HepG2 (cell line): Measurements from ENCODE around the gene SEMA3E. TPM values are rescaled to one million over a fixed set of nuclear protein-coding genes. Genes with fewer than 3 reads are reported as not detected.

Experiments used
- ATAC-seq: fragments of 200-7000 bp; cut with Tn5 transposase; 3 replicates; pipeline ENCODE4 v1.9.1; 2020; ENCODE audit warnings: mild to moderate bottlenecking, moderate library complexity
- BruUV-seq: library from RNA; stranded (reverse); fragments of 400-500 nt; replicated peaks from 2 replicates; lab custom pipeline; 2021; lab: Mats Ljungman, UMichigan
- CTCF ChIA-PET: fragments of 300-600 bp; formaldehyde crosslinking; extraction: SDS; loops from one replicate; lab custom pipeline; 2021; ENCODE audit warnings: low total read pairs, inconsistent platforms, low intra/inter-chr PET ratio; lab: Yijun Ruan, JAX
- POLR2A ChIA-PET: fragments of 350-600 bp; sonication (Branson Sonifier 250); formaldehyde crosslinking; loops from one replicate; lab custom pipeline; 2020; ENCODE audit warnings: antibody characterized with exemption, inconsistent platforms; lab: Yijun Ruan, JAX
- DNase-seq: peaks from one replicate; pipeline ENCODE4 v3.0.0-alpha.2; 2015; ENCODE audit warnings: low spot score
- FAIRE-seq: peaks from 3 replicates; lab custom pipeline; 2011; peaks lifted over from hg19 to GRCh38; lab: Jason Lieb, UNC
- H2AFZ ChIP-seq: one replicate; pipeline ENCODE4 v1.6.1; 2011; ENCODE audit warnings: low read length, inconsistent platforms
- H3K27ac ChIP-seq: fragments of 300-600 bp; 3 replicates; pipeline ENCODE4 v1.8.0; 2011; ENCODE audit warnings: mixed run types, mild to moderate bottlenecking, mixed read lengths, low read length, inconsistent platforms; ENCODE audit not compliant: insufficient read depth; ENCODE audit errors: extremely low read length
- H3K27me3 ChIP-seq, 2 experiments: fragments of 200-600 bp in 1 of 2; 2 replicates in 1 of 2; 3 replicates in 1 of 2; pipeline versions ENCODE4 v1.6.0 to v1.8.0; 2011; ENCODE audit warnings: low read length in 2 of 2, mild to moderate bottlenecking in 2 of 2, moderate library complexity in 2 of 2, inconsistent platforms in 1 of 2; ENCODE audit not compliant: insufficient read depth in 2 of 2, control insufficient read depth in 1 of 2
- H3K36me3 ChIP-seq, 2 experiments: fragments of 200-600 bp in 1 of 2; replicated peaks in 1 of 2; 2 replicates in 1 of 2; 3 replicates in 1 of 2; pipeline versions ENCODE4 v1.5.1 to v1.8.0; 2011; ENCODE audit warnings: low read length in 2 of 2, inconsistent platforms in 1 of 2; ENCODE audit not compliant: insufficient read depth in 2 of 2, control insufficient read depth in 1 of 2
- H3K4me1 ChIP-seq: 2 replicates; pipeline ENCODE4 v1.5.1; 2012; ENCODE audit warnings: low read length, inconsistent platforms; ENCODE audit not compliant: insufficient read depth
- H3K4me2 ChIP-seq: 2 replicates; pipeline ENCODE4 v1.6.0; 2011; ENCODE audit warnings: low read depth, low read length, inconsistent platforms
- H3K4me3 ChIP-seq, 3 experiments: fragments of 200-600 bp in 1 of 3; sonication (generic), shearing (Covaris generic) in 1 of 3; replicated peaks in 1 of 3; 2 replicates each; pipeline ENCODE4 v1.5.1; 2011 to 2016; ENCODE audit warnings: low read length in 3 of 3, inconsistent platforms in 2 of 3, low read depth in 2 of 3, mild to moderate bottlenecking in 2 of 3, control low read depth in 1 of 3, mixed read lengths in 1 of 3; ENCODE audit not compliant: insufficient read depth in 1 of 3
- H3K79me2 ChIP-seq: one replicate; pipeline ENCODE4 v1.6.1; 2011; ENCODE audit warnings: low read length, inconsistent platforms; ENCODE audit not compliant: insufficient read depth
- H3K9ac ChIP-seq: 2 replicates; pipeline ENCODE4 v1.6.0; 2011; ENCODE audit warnings: mild to moderate bottlenecking, low read depth, low read length, inconsistent platforms; ENCODE audit not compliant: insufficient read depth
- H3K9me3 ChIP-seq: 2 replicates; pipeline ENCODE4 v1.5.1; 2012; ENCODE audit warnings: mild to moderate bottlenecking, low read length
- H4K20me1 ChIP-seq: 2 replicates; pipeline ENCODE4 v1.6.0; 2011; ENCODE audit warnings: inconsistent platforms, mild to moderate bottlenecking, low read length, moderate library complexity; ENCODE audit not compliant: insufficient read depth
- BRD4 ChIP-seq: sonication (generic); formaldehyde crosslinking; IDR thresholded peaks from 2 replicates; pipeline ENCODE4 v1.4.0; 2020; ENCODE audit warnings: missing genetic modification reagents
- DRAP1 ChIP-seq: IDR thresholded peaks from 2 replicates; pipeline ENCODE4 v1.6.1; 2016; ENCODE audit warnings: missing genetic modification reagents, missing compliant biosample characterization
- ZBTB26 ChIP-seq: IDR thresholded peaks from 2 replicates; pipeline ENCODE4 v1.6.1; 2016; ENCODE audit warnings: missing compliant biosample characterization, missing genetic modification reagents, borderline replicate concordance
- ZBTB7B ChIP-seq: sonication (generic); formaldehyde crosslinking; IDR thresholded peaks from 2 replicates; pipeline ENCODE4 v1.4.0; 2020; ENCODE audit warnings: missing genetic modification reagents
- ZNF20 ChIP-seq: sonication (generic); formaldehyde crosslinking; IDR thresholded peaks from 2 replicates; pipeline ENCODE4 v1.4.0; 2020; ENCODE audit warnings: mild to moderate bottlenecking, moderate library complexity, missing genetic modification reagents
- ZNF205 ChIP-seq: IDR thresholded peaks from 2 replicates; pipeline ENCODE4 v1.6.1; 2018; ENCODE audit warnings: missing biosample characterization, missing genetic modification reagents
- ZNF619 ChIP-seq: sonication (generic); formaldehyde crosslinking; IDR thresholded peaks from 2 replicates; pipeline ENCODE4 v1.4.0; 2020; ENCODE audit warnings: mild to moderate bottlenecking, missing genetic modification reagents
- ZNF841 ChIP-seq: sonication (generic); formaldehyde crosslinking; IDR thresholded peaks from 2 replicates; pipeline ENCODE4 v1.8.1; 2023; ENCODE audit warnings: missing genetic modification reagents, borderline replicate concordance
- ZSCAN9 ChIP-seq: IDR thresholded peaks from 2 replicates; pipeline ENCODE4 v1.6.1; 2016; ENCODE audit warnings: borderline replicate concordance
- WGBS: methylation state at CpG from one replicate; pipeline ENCODE4 v1.1.6; 2017; ENCODE audit warnings: low lambda C conversion rate; 5-methylcytosine and 5-hydroxymethylcytosine counted together
- in situ Hi-C: cut with HindIII; loops from 2 replicates; pipeline ENCODE4 v1.10.0; 2017; ENCODE audit warnings: low pct_unique_long_range_greater_than_20kb; ENCODE audit not compliant: extremely low pct_ligation_motif_present
- intact Hi-C: fragments of 100-400 bp; cut with micrococcal nuclease; formaldehyde crosslinking; loops from one replicate; pipeline ENCODE4 v1.10.0; 2022; ENCODE audit not compliant: unreplicated experiment
- polyA plus RNA-seq, 8 experiments: library from polyadenylated mRNA; depleted of rRNA in 3 of 8; stranded (reverse) in 7 of 8; unstranded in 1 of 8; fragments of >200 nt; fragmentation: Illumina TruSeq in 4 of 8; extraction: Trizol in 4 of 8; gene quantifications; 2 replicates each; pipeline versions ENCODE4 v1.2.1 to v1.2.3, GENCODE V29; 2011 to 2016; ENCODE audit warnings: low read depth in 4 of 8, missing spikeins in 1 of 8, mixed read lengths in 1 of 8; ENCODE audit not compliant: insufficient read depth in 1 of 8
- total RNA-seq, 5 experiments: library from RNA; depleted of rRNA; stranded (reverse); fragments of >200 nt; fragmentation: Illumina TruSeq; extraction: Trizol; gene quantifications; 2 replicates each; pipeline ENCODE4 v1.2.3, GENCODE V29; 2016; ENCODE audit warnings: low read depth in 1 of 5
- TF ChIP-seq, protein P1 (sequence below): sonication (generic); formaldehyde crosslinking; IDR thresholded peaks from 2 replicates; pipeline ENCODE4 v1.9.0; 2021; ENCODE audit warnings: missing genetic modification reagents, mild to moderate bottlenecking, borderline replicate concordance

Gene SEMA3E
- total and polyA plus RNA-seq, 2 of the 13 experiments (the other 11 are each of a cell fraction or from before 2014, with no cell fraction given): not detected

DNA sequence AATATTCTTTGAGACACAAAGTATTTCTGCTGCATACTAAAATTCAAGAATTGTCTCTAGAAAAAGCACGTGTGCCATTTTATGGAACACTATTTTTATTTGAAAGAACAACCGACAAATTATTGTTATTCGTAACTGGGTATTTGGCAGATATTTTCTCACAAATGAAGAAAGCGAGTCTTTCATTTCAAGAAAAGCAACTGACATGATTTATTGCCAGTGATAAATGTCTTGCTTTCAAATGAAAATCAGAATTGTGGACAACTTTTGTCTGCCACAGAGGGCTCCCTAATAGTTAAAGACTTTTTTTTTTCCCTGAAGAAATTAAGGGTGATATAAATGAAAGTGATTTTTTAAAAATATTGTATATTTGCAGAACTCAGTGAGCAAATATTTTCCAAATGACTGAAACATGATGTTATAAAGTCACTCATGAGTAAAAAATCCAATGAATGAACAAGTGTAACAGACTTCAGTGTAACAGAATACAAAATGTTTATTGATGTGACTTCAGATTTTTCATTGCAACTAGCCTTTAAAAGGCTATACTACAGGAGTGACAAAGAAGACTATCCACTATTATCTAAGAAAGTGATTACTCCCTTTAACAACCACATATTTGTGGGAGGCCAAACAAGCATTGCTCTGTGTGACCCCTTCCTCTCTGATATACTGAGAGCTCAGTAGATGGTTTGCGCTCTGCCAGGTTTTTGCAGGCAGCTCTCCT is 49.0 kb upstream of the SEMA3E start:
- BruUV-seq: no TSS peak
- no peak for FAIRE-seq
- H3K4me1 ChIP-seq: 0 out of 2 replicates have a peak, but pooled peaks cover 9% of the 10 kb centered on the region
- no peak overlapping the region for H3K9ac ChIP-seq
- H3K79me2 ChIP-seq: no peaks in the 10 kb centered on the region
- ChIA-PET CTCF (no interaction called here), POLR2A (no interaction called here)
- no peaks in the 10 kb centered on the region for H3K27me3 ChIP-seq
- intact Hi-C loops: no loop called here
- no peak overlapping the region for H3K4me3 ChIP-seq
- in situ Hi-C loops: no loop called here
- no peak for ATAC-seq
- no peaks in the 10 kb centered on the region for H3K36me3 ChIP-seq
- H3K4me2 ChIP-seq: no peak overlapping the region
- 68% methylated on average over 5 of the region's 5 CpGs for WGBS
- DNase-seq: no peak
- H3K27ac ChIP-seq: no peak overlapping the region
- TF ChIP-seq, protein P1, sequence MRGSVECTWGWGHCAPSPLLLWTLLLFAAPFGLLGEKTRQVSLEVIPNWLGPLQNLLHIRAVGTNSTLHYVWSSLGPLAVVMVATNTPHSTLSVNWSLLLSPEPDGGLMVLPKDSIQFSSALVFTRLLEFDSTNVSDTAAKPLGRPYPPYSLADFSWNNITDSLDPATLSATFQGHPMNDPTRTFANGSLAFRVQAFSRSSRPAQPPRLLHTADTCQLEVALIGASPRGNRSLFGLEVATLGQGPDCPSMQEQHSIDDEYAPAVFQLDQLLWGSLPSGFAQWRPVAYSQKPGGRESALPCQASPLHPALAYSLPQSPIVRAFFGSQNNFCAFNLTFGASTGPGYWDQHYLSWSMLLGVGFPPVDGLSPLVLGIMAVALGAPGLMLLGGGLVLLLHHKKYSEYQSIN (CRISPR knock-in tag): no peak
- TF ChIP-seq ZBTB26 (CRISPR knock-in tag) (no peak), ZNF20 (CRISPR knock-in tag) (no peak), ZBTB7B (CRISPR knock-in tag) (no peak), ZNF205 (no peak), ZSCAN9 (no peak), ZNF619 (CRISPR knock-in tag) (no peak), ZNF841 (CRISPR knock-in tag) (no peak), DRAP1 (CRISPR knock-in tag) (no peak), BRD4 (no peak)
- no peak overlapping the region for H2AFZ ChIP-seq
- no peaks in the 10 kb centered on the region for H4K20me1 ChIP-seq
- no peaks in the 10 kb centered on the region for H3K9me3 ChIP-seq
